ENCODE measurements around the gene HMX1. TPM values are rescaled to one million over a fixed set of nuclear protein-coding genes. Genes with fewer than 3 reads are reported as not detected.

HMX1 gene
- total RNA-seq, 2 experiments from 2014 or later = not detected

DNA sequence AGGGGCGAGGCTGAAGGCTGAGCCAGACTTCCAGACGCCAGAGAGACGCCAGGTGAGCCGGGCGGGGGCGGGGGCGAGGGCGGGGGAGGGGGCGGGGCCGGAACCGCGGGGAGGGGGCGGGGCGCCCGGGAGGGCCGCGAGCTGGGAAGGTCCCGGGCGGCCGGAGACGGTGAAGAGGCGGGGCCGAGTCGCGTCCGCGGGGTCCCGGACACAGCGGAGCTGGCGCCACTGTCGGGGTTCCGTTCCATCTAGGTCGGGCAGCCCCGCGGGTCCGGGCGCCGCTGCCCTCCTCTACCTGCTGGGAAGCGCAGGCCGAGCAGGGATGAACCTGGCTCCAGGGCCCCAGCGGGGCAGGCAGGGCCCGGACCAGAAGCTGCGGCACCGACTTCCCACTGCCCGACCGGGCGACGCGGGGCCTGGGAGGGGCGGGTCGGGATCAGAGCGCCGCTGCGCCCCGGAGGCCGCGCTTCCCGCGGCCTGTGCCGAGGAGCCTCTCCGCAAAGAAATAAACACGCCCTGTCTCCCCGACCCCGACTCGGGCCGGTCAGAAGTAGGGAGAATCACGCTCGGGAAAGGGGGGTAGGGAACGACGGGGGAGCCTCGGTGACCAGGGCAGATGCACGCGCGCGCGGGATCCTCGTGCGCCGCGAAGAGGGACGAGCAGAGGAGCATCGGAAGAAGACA is 10.6 kb downstream of the HMX1 start:
- no peak overlapping the region for H3K4me3 Mint-ChIP-seq
- intact Hi-C loops (cut with micrococcal nuclease) = no loop called here
- peaks cover 7% of the 10 kb centered on the region for H3K4me1 Mint-ChIP-seq (ENCODE audit: low read depth)
- ChIA-PET POLR2A (no interaction called here), CTCF (no interaction called here)
- H3K27ac Mint-ChIP-seq = no peak overlapping the region
- H3K27me3 Mint-ChIP-seq = peaks cover 56% of the 10 kb centered on the region
- no peaks in the 10 kb centered on the region for H3K9me3 Mint-ChIP-seq
- DNase-seq = no peak
- no peaks in the 10 kb centered on the region for H3K36me3 Mint-ChIP-seq

GRCh38 chr4:8860096-8860891 is 11.3 kb downstream of the HMX1 start:
- DNase-seq = no peak
- Mint-ChIP-seq H3K27ac (peak overlapping the region; percentile 30), H3K4me3 (no peak overlapping the region), H3K27me3 (peaks cover 59% of the 10 kb centered on the region), H3K36me3 (no peaks in the 10 kb centered on the region), H3K9me3 (no peaks in the 10 kb centered on the region), H3K4me1 (ENCODE audit: low read depth) (peaks cover 7% of the 10 kb centered on the region)
- ChIA-PET CTCF (no interaction called here), POLR2A (no interaction called here)
- intact Hi-C loops (cut with micrococcal nuclease) = no loop called here

DNA sequence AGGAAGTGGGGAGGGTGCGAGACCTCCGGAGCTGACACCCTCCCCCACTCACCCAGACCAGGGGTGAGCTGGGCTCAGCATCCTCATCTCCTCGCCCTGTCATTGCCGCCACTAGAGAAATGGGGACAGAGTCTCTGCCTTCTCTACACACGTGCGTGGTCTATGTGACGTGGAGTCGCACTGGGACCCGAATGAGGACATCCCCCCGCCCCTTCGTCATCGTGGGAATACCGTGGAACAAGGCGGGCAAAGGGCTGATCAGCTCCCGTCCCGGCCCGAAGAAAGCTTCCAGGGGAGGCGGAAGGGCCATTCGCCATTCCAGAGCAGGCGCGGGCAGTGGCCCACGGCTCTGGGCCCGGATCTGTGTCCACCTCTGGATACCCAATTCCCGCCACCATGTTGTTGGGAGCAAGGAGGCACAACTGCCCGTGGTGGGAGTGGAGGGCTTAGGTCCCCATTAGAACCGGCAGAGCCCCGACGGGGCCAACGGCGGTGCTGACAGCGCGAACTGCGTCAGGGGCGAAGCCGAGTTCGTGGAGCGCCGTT is 12.0 kb downstream of the HMX1 start:
- CTCF ChIA-PET = no interaction called here
- intact Hi-C loops (cut with micrococcal nuclease) = no loop called here
- Mint-ChIP-seq H3K4me3 (no peak overlapping the region), H3K36me3 (no peaks in the 10 kb centered on the region), H3K9me3 (no peaks in the 10 kb centered on the region), H3K27ac (no peak overlapping the region), H3K4me1 (ENCODE audit: low read depth) (peaks cover 7% of the 10 kb centered on the region), H3K27me3 (peaks cover 60% of the 10 kb centered on the region)
- POLR2A ChIA-PET = no interaction called here
- no peak for DNase-seq

DNA sequence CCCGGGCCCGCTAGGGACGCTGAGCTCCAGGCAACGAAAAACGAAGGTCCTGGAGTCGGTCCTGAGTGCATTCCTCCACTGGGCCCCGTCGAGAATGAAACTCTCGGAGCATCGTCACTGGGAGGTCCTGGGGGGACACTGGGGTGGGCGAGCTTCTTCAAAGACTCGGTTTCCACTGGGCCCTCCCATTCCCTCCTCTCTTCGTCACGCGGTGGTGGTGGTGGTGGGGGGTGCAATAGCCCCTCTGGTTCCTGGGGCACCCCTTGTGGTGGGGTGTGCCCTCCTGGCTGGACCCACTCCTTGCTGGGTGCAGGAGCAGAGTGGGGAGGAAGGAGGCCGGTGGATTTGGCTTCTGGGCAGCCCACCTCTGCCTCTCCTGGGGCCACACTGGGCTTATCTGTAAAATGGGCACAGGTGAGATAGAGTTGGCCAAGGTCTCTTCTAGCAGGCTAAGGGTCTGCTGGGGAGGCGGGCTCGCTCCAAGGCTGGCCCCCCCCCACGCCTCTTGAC is 12.9 kb downstream of the HMX1 start:
- POLR2A ChIA-PET = no interaction called here
- Mint-ChIP-seq H3K27me3 (peaks cover 56% of the 10 kb centered on the region), H3K27ac (no peak overlapping the region), H3K36me3 (no peaks in the 10 kb centered on the region), H3K4me1 (ENCODE audit: low read depth) (peaks cover 7% of the 10 kb centered on the region), H3K9me3 (no peaks in the 10 kb centered on the region), H3K4me3 (no peak overlapping the region)
- CTCF ChIA-PET = no interaction called here
- no peak for DNase-seq
- intact Hi-C loops (cut with micrococcal nuclease) = no loop called here

DNA sequence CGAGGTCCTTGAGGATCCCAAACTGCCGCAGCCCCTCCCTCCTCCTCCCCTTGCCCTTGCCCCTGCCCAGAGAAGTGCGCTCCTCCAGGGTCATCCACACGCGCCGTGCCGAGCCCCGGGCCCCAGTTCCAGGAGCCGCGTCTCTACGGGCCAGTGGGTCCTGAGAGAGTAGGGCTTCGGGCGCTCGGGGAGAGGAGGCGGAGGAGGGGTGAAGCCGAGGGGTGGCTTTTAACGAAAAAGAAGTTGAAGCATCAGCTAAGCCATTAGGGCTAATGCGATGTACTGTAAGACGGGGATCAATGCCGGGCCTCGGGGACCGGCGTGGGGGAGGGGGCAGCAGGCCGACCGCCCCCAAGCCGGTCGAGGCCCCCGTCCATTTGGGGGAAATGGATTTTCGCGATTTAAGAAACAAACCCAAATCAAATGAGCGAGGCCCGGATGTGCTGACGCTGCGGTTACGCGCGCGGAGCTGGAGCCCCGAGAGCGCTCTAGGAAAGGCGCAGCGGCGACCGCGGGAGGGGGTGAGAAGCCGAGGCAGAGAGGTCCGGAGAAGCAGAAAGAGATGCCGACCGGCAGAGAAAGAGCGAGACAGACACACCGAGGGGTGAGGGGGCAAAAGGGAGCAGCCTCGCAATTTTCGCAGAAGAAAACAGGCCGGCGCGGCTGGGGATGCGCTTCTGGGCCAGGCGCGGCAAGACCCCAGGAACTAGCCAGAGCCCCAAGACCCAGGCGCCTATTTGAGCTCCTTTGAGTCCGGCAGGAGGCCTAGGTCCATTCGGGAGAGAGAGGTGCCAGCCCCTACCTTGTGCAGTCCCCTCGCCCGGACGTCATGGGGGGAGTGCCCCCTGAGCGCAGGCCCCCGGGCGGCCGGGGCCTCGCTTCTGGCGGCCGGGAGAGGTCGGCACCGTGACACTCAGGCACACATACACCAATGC is 13.6 kb downstream of the HMX1 start:
- ChIA-PET CTCF (no interaction called here), POLR2A (no interaction called here)
- peaks cover 59% of the 10 kb centered on the region for H3K27me3 Mint-ChIP-seq
- no peak for DNase-seq
- H3K36me3 Mint-ChIP-seq = no peaks in the 10 kb centered on the region
- H3K27ac Mint-ChIP-seq = no peak overlapping the region
- H3K4me3 Mint-ChIP-seq = no peak overlapping the region
- H3K9me3 Mint-ChIP-seq = no peaks in the 10 kb centered on the region
- H3K4me1 Mint-ChIP-seq (ENCODE audit: low read depth) = peaks cover 7% of the 10 kb centered on the region
- intact Hi-C loops (cut with micrococcal nuclease) = no loop called here

DNA sequence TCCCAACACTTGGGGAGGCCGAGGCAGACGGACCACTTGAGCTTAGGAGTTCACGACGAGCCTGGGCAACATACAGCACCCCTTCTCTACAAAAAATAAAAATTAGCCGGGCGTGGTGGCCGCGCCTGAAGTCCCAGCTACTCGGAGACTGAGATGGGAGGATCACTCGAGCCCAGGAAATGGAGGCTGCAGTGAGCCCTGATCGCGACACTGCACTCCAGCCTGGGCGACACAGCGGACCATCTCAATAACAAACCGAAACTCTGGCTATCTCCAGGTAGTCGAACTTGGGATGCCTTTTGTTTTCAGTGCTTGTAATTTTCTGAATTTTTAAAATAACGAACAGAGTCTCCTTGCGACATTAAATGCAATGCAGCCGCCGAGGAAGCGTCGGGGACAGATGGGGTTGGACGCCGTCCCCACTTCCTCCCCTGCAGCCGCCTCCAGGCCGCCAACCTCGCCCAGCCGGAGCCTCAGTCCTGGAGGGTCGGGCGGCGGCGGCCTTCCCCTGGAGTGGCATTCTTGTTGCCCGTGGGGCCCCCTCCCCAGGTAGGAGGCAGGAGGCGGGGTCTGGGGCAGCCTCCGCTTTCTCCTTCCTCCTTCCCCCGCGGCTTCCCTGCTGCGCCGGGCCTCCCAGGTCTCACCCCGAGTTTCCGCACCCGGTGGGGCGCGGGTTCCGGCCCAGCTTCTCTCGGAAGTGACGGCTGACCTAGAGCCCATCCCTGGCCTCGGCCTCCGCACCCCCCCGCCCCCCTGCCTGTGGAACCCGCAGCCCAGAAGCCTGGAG is 14.6 kb downstream of the HMX1 start:
- peaks cover 52% of the 10 kb centered on the region for H3K27me3 Mint-ChIP-seq
- intact Hi-C loops (cut with micrococcal nuclease) = no loop called here
- H3K4me3 Mint-ChIP-seq = no peak overlapping the region
- no peaks in the 10 kb centered on the region for H3K36me3 Mint-ChIP-seq
- POLR2A ChIA-PET = no interaction called here
- no peak for DNase-seq
- CTCF ChIA-PET = no interaction called here
- H3K27ac Mint-ChIP-seq = no peak overlapping the region
- H3K9me3 Mint-ChIP-seq = no peaks in the 10 kb centered on the region
- peaks cover 7% of the 10 kb centered on the region for H3K4me1 Mint-ChIP-seq (ENCODE audit: low read depth)

DNA sequence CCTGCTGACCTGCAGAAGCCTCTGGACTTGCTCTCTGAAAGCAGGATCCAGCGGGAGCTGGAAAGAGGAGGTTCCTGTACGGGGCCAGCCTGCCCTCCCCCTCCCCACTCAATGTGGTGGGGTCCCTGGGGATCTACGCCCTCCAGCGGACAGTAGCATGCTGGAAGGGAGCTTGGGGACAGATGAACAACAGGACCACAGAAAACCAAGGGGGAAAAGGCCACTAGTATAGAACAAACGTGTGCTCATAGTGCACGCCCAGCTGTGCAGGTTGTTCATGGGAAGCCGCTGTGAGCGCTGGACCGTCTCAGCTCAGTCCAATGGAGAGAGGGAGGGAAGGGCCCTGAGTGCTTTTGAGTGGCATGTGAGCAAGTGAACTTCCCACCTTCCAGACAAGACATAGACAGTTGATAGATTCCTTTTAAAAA is 15.8 kb downstream of the HMX1 start:
- Mint-ChIP-seq H3K4me1 (ENCODE audit: low read depth) (peaks cover 7% of the 10 kb centered on the region), H3K27me3 (peaks cover 47% of the 10 kb centered on the region), H3K9me3 (no peaks in the 10 kb centered on the region), H3K36me3 (no peaks in the 10 kb centered on the region), H3K4me3 (no peak overlapping the region), H3K27ac (no peak overlapping the region)
- CTCF ChIA-PET = no interaction called here
- POLR2A ChIA-PET = no interaction called here
- intact Hi-C loops (cut with micrococcal nuclease) = no loop called here
- DNase-seq = no peak

GRCh38 chr4:8854931-8855330 is 16.7 kb downstream of the HMX1 start:
- H3K27ac Mint-ChIP-seq = no peak overlapping the region
- H3K4me1 Mint-ChIP-seq (ENCODE audit: low read depth) = peaks cover 4% of the 10 kb centered on the region
- intact Hi-C loops (cut with micrococcal nuclease) = no loop called here
- no peaks in the 10 kb centered on the region for H3K36me3 Mint-ChIP-seq
- CTCF ChIA-PET = no interaction called here
- no peak for DNase-seq
- H3K27me3 Mint-ChIP-seq = peaks cover 44% of the 10 kb centered on the region
- no peak overlapping the region for H3K4me3 Mint-ChIP-seq
- POLR2A ChIA-PET = no interaction called here
- H3K9me3 Mint-ChIP-seq = no peaks in the 10 kb centered on the region

GRCh38 chr4:8854016-8854415 is 17.6 kb downstream of the HMX1 start:
- ChIA-PET CTCF (no interaction called here), POLR2A (no interaction called here)
- H3K27me3 Mint-ChIP-seq = peaks cover 37% of the 10 kb centered on the region
- no peaks in the 10 kb centered on the region for H3K9me3 Mint-ChIP-seq
- H3K36me3 Mint-ChIP-seq = no peaks in the 10 kb centered on the region
- H3K27ac Mint-ChIP-seq = no peak overlapping the region
- H3K4me1 Mint-ChIP-seq (ENCODE audit: low read depth) = peaks cover 4% of the 10 kb centered on the region
- H3K4me3 Mint-ChIP-seq = no peak overlapping the region
- intact Hi-C loops (cut with micrococcal nuclease) = no loop called here
- no peak for DNase-seq

DNA sequence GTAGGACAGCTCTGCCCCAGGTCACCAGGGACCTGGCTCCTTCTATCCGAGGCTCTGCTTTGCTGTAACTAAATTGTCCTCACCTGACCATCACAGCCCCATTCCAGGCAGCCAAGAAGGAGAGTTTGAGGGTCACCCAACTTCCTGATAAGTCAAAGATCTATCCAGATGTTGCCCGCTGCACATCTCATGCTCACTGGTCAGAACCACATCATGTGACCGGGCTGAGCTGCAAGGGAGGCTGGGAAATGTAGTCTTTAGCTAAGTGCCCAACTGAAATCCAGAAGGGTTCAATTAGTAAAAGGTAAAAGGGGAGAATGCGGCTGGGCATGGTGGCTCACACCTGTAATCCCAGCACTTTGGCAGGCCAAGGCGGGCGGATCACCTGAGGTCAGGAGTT is 18.4 kb downstream of the HMX1 start:
- ChIA-PET POLR2A (no interaction called here), CTCF (interaction anchor here (1.2 kb wide), 1 partner anchor 34 kb away, joined by 3 read pairs; no protein-coding TSS in a partner anchor)
- intact Hi-C loops (cut with micrococcal nuclease) = no loop called here
- H3K4me1 Mint-ChIP-seq (ENCODE audit: low read depth) = peaks cover 4% of the 10 kb centered on the region
- no peak overlapping the region for H3K27ac Mint-ChIP-seq
- H3K27me3 Mint-ChIP-seq = peaks cover 35% of the 10 kb centered on the region
- DNase-seq = no peak
- no peaks in the 10 kb centered on the region for H3K36me3 Mint-ChIP-seq
- no peak overlapping the region for H3K4me3 Mint-ChIP-seq
- H3K9me3 Mint-ChIP-seq = no peaks in the 10 kb centered on the region

DNA sequence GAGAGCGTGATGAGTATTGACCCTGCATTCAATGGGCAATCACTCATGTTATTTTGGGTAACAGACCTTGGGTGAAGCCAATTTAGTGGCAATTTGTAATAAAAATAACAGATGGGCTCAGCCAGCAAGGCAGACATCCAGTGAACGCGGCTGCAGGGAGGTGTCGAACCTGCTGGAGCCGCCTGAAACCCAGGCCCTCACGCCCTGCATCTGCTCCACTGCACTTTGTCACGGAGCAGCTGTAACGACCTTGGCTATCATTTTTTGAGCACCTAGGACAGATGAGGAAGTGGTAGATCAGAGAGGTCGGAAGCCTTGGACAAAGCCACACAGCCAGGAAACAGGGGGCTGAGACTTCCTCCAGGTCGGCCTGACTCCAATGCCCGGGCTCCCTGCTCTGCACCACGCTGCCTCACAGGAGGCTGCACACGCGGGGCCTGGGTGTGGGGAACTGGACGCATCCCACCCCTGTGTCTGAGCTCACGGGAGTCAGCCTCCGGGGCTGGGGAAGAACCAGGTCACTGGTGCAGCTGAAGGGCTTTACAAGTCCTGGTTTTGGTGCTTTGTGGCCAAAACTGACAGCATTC is 19.4 kb downstream of the HMX1 start:
- H3K27me3 Mint-ChIP-seq = peaks cover 33% of the 10 kb centered on the region
- no peaks in the 10 kb centered on the region for H3K9me3 Mint-ChIP-seq
- CTCF ChIA-PET = no interaction called here
- no peaks in the 10 kb centered on the region for H3K36me3 Mint-ChIP-seq
- intact Hi-C loops (cut with micrococcal nuclease) = no loop called here
- H3K27ac Mint-ChIP-seq = no peak overlapping the region
- DNase-seq = no peak
- H3K4me3 Mint-ChIP-seq = no peak overlapping the region
- peaks cover 2% of the 10 kb centered on the region for H3K4me1 Mint-ChIP-seq (ENCODE audit: low read depth)
- POLR2A ChIA-PET = no interaction called here

Measured in activated CD4-positive, alpha-beta memory T cell treated with anti-CD3 and anti-CD28 coated beads for 36 hours (primary cell).